ENCODE data around the gene HOXC11.

The HOXC11 gene

GRCh38 chr12:53950437-53950773 is 22.5 kb upstream of the HOXC11 start:
- no peak for TF ChIP-seq GATA1 (IDR thresholded peaks at IDR 0.05; ENCODE audit: low read depth, low read length)
- TF ChIP-seq POLR2A (IDR thresholded peaks at IDR 0.05; ENCODE audit: low read length) = no peak
- no peak for DNase-seq

- DNase-seq = no peak
- TF ChIP-seq GATA1 (IDR thresholded peaks at IDR 0.05; ENCODE audit: low read depth, low read length) (no peak), POLR2A (IDR thresholded peaks at IDR 0.05; ENCODE audit: low read length) (no peak)
Measured at GRCh38 chr12:53950789-53951576, 21.9 kb upstream of the HOXC11 start.

GRCh38 chr12:53951577-53952334 is 21.2 kb upstream of the HOXC11 start:
- TF ChIP-seq GATA1 (IDR thresholded peaks at IDR 0.05; ENCODE audit: low read depth, low read length) (no peak), POLR2A (IDR thresholded peaks at IDR 0.05; ENCODE audit: low read length) (no peak)
- DNase-seq = no peak

- DNase-seq = no peak
- TF ChIP-seq POLR2A (IDR thresholded peaks at IDR 0.05; ENCODE audit: low read length) = no peak
- TF ChIP-seq GATA1 (IDR thresholded peaks at IDR 0.05; ENCODE audit: low read depth, low read length) = no peak
Measured at GRCh38 chr12:53952335-53952694, 20.6 kb upstream of the HOXC11 start.

GRCh38 chr12:53952871-53953734 is 19.8 kb upstream of the HOXC11 start:
- DNase-seq = no peak
- no peak for TF ChIP-seq POLR2A (IDR thresholded peaks at IDR 0.05; ENCODE audit: low read length)
- TF ChIP-seq GATA1 (IDR thresholded peaks at IDR 0.05; ENCODE audit: low read depth, low read length) = no peak

GRCh38 chr12:53953831-53954693 is 18.9 kb upstream of the HOXC11 start:
- DNase-seq = no peak
- TF ChIP-seq GATA1 (IDR thresholded peaks at IDR 0.05; ENCODE audit: low read depth, low read length) = no peak
- no peak for TF ChIP-seq POLR2A (IDR thresholded peaks at IDR 0.05; ENCODE audit: low read length)

GRCh38 chr12:53954694-53955035 is 18.3 kb upstream of the HOXC11 start, which contains the start of gene HOXC12:
Gene HOXC12, plus strand, starts transcription at chr12:53954903. Its CDS starts 27 bp downstream, at chr12:53954930.
- no peak for DNase-seq
- no peak for TF ChIP-seq GATA1 (IDR thresholded peaks at IDR 0.05; ENCODE audit: low read depth, low read length)
- TF ChIP-seq POLR2A (IDR thresholded peaks at IDR 0.05; ENCODE audit: low read length) = no peak

- DNase-seq = no peak
- TF ChIP-seq GATA1 (IDR thresholded peaks at IDR 0.05; ENCODE audit: low read depth, low read length) = no peak
- no peak for TF ChIP-seq POLR2A (IDR thresholded peaks at IDR 0.05; ENCODE audit: low read length)
Measured at GRCh38 chr12:53955036-53955775, 17.7 kb upstream of the HOXC11 start.

GRCh38 chr12:53955776-53956250 is 17.1 kb upstream of the HOXC11 start:
- TF ChIP-seq POLR2A (IDR thresholded peaks at IDR 0.05; ENCODE audit: low read length) (no peak), GATA1 (IDR thresholded peaks at IDR 0.05; ENCODE audit: low read depth, low read length) (no peak)
- no peak for DNase-seq

- DNase-seq = no peak
- TF ChIP-seq GATA1 (IDR thresholded peaks at IDR 0.05; ENCODE audit: low read depth, low read length) (no peak), POLR2A (IDR thresholded peaks at IDR 0.05; ENCODE audit: low read length) (no peak)
Measured at GRCh38 chr12:53956251-53956887, 16.6 kb upstream of the HOXC11 start.

- TF ChIP-seq GATA1 (IDR thresholded peaks at IDR 0.05; ENCODE audit: low read depth, low read length) = no peak
- no peak for TF ChIP-seq POLR2A (IDR thresholded peaks at IDR 0.05; ENCODE audit: low read length)
- DNase-seq = no peak
Measured at GRCh38 chr12:53956914-53957536, 15.9 kb upstream of the HOXC11 start.

- TF ChIP-seq POLR2A (IDR thresholded peaks at IDR 0.05; ENCODE audit: low read length) (no peak), GATA1 (IDR thresholded peaks at IDR 0.05; ENCODE audit: low read depth, low read length) (no peak)
- DNase-seq = no peak
Measured at GRCh38 chr12:53958128-53958527, 14.8 kb upstream of the HOXC11 start.

Data from erythroblast (primary cell).